ENCODE measurements around the gene LSAMP.
"Not testable (repeated sequence)": the region's sequence is repeated elsewhere in the genome, so short reads cannot be mapped to it uniquely, and the experiment has no call there.

The LSAMP gene

DNA sequence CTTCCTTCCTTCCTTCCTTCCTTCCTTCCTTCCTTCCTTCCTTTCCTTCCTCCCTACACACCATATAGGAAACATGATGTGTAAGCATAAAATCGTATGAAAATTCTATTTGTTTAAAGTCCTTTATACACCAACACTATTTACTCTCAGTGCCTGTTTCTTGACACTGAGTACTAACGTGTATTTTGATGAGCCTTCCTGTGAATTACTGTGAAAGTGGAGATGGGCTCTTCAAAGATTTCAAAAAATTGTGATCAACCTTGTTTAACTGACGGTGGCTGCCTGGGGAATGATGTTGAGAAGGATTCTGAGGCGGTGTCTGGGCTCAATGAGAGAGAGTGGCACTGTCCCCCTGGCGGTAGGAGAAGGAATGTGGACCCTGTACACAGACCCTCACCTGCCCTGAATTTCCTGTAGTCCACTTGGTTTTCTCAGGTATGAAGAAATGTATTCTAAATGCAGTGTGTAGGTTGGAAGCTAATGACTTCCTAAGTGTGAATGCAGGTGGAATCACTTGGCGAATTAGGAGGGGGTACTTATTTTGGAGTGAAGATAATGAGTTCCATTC is 584.0 kb downstream of the LSAMP start:
- DNase-seq = no peak

DNA sequence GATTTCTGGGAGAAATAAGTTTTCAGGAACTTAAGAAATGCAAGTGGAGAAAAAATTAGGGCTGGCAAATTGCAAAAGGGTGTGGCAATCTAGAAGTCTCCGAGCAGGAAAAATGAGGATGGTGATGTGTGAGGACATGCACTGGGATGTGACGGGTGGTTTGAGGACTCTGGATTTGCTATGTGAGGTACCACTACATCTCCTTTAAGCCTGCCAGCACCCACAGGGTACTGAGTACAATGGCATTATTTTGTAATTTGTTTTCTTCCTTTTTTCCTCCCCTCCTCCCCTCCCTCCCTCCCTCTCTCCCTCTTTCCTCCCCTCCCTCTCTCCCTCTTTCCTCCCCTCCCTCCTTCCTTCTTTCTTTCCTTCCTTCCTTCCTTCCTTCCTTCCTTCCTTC is 584.5 kb downstream of the LSAMP start:
- no peak for DNase-seq

DNA sequence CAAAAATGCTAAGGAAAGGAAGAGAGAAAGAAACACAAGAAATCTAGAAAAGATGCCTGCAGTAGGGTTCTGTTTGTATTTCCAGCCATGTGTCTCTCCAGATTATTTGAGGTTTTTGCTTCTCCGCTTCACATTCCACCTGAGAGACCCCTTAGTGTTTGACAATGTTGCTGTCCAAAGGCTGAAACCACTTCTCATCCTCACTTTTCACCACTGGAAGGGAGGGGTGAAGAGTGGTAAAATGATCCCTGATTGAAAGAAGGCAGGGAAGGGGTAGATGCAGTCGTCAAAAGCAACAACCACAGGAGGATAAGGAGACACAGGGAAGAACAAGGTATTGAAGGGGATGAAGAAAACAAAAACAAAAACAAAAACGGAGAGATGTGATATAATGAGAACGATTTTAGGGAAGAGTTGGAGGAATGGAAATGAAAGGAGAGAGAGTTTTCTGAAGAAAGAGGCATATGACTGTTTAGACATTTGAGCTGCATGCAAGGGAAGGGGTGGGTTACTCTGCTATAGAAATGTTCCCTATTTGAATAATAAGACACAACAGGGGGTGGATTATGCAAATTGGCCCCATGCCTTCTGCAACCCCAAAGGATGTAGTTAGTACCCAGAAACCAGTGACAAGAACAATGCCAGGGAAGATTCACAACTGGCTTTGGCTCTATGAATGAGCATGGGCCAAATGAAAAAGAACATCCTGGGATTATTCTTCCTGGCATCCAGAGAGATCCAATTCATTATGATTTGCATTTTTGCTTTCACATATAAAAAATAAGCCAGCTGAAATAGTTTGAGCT is 586.1 kb downstream of the LSAMP start:
- DNase-seq = no peak

DNA sequence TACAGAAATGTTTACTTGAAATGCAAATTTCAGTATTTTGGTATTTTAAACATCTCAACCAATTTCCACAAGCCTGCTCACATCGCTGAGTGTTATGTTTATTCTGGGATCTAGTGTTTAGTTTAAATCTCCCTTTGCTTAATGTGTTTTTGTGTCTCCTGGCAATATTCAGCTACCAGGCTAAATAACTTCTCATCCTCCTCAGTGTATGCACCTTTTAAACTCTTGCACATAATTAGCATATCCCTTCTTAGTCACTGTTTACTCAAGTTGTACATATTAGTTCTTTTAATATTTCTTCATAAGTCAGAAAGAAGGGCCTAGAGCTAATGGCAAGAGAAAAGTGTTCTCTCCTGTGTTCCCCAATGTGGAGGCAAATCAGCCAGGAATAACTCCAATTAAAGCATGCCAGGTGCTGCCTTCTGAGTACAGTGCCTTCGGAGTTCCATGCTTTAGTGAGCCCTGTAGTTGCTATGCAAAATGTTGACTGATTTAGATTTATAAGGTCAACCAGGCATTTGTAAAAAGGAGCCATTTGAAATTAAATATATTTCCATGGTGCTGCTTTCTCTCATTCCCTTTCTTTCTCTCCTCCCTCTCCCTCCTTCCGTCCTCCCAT is 587.7 kb downstream of the LSAMP start:
- no peak for DNase-seq

DNA sequence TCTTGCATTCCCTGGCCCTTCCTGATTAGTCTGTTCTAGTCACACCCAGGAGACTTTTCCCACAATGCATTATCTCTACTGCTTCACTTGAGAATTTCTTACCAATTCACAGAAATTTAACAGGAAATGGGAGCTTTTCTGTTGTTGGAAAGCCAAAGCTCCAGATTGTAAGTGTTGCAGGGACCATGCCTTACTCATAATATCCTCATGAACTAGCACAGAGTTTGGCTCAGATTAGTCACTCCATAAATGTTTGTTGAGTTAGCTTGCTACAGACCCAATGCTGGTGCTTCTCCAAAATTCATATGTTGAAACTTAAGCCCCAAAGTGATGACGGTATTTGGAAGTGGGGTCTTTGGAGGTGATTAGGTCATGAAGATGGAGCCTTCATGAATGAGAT is 589.4 kb downstream of the LSAMP start:
- DNase-seq = no peak

DNA sequence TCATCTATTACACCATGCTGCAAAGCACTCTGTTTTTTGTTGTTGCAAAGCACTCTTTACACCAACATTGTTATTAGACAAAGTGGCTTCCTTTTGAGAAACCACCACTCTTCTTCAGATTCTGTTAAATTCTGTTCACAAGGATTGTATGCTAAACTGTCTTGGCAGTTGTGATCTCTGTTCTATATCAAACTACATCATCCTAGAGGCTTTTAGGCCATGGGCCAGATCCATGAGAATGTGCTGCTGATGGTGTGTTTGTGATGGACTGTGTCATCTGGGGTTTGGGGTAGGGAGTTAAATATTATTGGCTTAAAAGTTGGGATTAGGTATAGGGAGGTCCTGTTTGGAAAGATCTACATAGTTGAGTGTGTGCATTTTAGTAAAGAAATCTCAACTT is 592.2 kb downstream of the LSAMP start:
- DNase-seq = no peak

DNA sequence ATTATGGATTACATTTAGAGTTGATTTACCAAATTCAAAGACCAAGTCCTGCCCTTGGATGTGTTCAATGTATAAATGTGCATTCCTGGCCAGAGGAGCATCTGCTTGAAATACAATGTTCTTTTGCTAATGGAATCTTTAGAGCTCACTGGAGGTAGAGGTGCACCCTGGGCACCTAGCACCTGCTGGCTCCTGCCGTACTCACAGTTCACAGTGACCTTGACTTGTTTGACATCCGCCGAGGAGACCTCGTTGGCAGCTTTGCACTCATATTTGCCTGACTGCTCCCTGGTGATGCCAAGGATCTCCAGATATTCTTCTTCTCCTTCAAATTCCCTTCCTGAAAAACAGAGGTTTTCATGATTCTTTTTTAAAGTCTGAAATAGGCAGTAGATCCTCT is 593.0 kb downstream of the LSAMP start:
- DNase-seq = no peak

DNA sequence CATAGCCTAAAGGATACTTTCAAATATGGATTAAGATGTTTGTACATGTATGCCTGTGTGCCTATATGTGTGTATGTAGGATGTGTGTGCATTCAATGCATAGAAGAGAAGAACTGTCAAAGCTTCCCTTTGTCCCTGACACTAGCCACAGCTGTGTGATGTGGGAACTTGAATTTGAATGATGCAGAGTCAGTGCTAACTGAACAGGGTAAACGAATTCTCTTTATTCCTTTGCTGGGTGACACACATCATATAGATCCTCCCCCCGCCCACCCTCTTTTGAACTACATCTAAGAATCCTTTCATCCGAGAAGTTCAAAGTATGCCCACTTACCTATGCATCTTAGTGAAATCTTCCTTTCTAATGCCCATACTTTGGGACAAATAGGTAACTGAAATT is 593.7 kb downstream of the LSAMP start:
- no peak for DNase-seq

DNA sequence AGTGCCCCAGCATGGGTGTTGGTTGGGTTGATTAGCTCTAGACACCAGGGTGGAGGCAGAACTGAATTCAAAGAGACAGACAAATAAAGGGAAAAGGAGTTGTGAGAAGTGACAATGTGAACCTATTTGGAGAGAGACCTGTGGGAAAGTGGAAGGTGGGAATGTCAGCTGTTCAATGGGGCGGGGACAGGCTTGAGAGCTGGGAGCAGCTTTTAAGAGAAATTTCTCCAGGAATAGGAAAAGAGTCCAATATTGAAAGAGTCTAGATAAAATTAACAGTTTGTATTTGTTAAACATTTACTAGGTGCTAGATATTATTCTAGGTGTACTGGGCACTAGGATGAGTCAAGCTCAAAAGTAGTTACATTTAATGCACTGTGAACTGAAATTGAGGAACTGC is 596.6 kb downstream of the LSAMP start:
- DNase-seq = no peak

DNA sequence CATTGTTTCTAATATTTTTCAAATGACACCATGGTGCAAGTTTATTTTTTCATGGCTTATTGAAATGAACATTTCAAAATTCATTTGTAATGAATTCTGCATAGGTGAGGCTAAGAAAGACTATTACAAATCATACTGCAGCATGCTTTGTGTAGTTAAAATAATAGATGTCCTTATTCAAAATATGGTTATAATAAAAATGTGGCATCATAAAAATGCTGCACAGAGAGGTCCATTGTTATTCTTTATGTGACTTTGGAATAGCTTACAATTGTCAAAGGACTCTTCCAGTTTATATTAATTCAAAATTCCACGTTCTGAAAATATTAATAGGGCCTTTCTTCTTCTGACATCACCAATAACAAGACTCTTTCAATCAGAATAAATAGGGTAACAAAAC is 599.3 kb downstream of the LSAMP start:
- no peak for DNase-seq

DNA sequence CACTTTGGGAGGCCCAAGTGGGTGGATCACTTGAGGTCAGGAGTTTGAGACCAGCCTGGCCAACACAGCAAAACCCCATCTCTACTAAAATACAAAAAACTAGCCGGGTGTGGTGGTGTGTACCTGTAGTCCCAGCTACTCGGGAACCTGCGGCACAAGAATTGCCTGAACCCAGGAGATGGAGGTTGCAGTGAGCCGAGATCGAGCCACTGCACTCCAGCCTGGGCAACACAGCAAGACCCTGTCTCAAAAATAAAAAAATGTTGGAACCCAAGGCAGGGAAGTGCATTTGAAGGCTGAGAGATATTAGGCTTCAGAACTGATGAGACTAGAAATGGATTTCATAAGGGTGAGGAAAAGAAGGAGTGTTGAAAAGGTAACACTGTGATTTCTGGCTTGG is 600.6 kb downstream of the LSAMP start:
- DNase-seq = not testable (repeated sequence)

DNA sequence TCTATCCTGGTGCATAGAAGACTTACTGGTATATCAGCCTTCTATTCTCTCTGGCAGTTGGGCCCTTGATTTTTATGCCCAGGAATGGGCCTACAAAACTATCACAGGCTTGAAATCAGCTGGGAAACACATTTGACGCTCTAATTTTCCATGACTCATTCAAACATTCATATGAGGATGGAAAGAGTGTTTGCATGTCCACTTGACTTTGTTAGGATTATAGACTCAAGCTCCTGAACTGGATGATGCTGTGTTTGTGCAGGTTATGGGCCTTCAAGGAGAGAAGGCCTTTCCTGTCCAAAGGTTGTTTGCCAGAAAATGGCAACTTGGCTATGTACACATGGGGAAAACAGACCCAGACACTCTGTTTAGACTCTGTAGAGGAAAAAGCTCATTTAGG is 602.1 kb downstream of the LSAMP start:
- no peak for DNase-seq

DNA sequence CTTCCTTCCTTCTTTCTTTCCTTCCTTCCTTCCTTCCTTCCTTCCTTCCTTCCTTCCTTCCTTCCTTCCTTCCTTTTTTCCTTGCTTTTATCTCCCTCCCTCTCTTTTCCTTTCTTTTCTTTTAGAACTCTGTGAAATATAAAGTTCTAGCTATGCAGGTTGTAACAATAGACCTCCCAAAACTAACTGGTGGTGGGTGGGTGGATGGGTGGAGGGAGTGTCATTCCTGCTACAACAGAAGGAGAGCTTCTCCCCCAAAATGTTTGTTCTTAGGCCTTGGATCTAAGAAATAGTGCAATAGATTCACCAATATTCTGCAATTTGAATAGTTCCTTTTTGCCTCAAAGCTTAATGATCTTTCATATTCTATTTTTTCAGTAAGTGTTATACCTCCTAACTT is 606.0 kb downstream of the LSAMP start:
- DNase-seq = no peak

DNA sequence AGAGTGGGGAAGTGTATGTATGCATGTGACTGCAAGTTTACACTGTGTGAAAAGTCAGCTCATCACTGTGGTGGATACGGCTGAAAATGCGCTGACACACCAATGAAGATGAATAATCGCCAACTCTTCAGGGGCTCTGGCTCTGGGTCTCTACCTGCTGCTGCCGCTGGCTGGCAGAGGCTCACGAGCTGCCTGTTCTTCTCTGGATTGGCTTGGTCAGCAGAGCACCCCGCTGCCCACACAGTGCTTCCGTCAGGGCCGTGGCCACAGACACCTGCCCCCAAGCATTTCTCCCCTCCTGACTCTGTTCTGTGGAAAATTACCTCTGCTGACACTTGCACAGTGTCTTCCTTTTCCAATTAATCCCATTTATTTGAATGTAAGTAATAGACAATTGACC is 606.5 kb downstream of the LSAMP start:
- no peak for DNase-seq

DNA sequence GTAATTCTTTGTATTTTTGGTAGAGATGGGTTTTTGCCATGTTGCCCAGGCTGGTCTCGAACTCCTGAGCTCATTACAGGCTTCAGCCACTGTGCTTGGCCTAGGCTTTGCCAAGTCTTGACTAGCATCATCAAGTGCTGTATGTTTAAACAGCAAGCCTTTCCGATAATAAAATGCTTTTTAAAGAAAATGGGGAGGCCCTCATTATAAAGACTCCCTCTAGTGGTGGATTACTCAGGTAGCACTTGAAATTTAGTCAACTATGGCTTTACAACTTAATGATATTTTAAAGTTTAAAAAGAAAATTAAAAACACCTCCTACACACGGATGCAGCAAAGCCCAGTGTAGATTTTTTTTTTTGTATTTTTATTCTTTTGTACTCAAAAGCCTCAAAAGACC is 608.3 kb downstream of the LSAMP start:
- DNase-seq = no peak

DNA sequence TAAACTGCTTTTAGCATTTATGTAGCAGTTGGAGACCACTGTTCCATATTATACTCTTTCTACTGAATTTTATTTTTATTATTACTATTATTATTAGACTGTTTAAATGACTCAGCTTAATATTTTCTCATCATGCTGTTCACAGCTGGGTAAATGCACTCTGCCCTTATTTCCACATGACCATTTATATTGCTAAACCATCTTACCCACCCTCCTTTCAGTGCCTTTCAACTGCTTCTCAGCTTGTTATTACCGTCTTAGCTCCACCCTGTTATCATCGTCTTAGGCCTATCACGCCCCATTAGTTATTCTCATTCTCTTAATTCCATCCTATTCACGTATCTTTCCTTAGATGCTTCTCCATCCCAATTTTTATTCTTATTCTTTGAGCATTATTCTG is 609.3 kb downstream of the LSAMP start:
- DNase-seq = no peak

DNA sequence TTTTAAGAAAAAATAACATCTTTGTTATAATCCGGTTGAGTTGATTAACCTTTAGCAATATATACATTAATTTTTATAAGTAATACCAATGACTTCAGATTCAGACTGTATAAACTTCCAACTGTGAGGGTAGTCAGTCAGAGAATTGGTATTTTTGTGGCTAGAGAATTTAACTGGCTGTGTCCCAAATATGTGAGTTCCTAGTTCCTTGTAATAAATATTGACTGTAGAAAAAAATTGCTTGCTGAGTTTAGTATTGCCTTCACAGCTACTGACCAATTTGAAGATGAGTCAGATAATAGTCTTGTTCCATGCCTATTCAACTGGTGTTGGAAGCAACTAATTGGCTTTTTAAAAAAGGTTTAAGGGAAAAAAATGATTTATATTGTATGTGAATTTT is 611.2 kb downstream of the LSAMP start:
- no peak for DNase-seq

DNA sequence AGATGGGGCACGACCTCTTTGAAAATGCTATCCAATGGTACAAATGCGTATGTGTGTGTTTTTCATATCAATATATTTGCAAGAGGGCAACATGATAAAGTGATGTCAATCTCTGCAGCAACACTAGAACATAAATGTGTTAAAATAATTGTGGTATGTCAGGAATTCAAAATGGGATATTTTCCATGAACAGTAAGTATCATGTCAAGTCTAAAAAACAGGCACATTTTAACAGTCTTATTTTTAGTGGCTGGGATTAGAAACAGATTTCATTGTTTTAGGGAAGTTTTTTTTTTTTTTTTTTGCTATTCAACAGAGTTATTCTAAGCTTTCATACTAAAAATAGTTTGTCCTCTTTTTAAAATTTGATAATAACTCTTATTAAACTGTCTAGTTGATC is 612.2 kb downstream of the LSAMP start:
- DNase-seq = no peak

DNA sequence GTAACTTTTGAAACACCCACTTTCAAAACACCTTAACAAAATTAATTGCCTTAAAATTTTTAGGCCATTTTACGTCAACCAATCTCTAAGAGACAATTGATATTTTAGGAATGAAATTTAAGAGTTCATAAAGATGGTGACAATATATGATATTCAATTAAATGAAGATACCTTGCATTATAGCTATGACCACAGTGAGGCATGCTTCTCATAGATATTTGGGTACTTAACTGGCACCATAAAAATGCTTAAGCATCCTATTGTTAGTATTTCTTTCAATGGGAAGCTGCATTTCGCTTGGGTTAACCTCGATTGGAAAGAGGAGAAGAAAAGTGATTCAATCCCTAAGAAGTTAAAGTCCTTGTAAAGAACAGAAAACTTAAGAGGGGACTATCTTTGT is 613.0 kb downstream of the LSAMP start:
- DNase-seq = no peak

DNA sequence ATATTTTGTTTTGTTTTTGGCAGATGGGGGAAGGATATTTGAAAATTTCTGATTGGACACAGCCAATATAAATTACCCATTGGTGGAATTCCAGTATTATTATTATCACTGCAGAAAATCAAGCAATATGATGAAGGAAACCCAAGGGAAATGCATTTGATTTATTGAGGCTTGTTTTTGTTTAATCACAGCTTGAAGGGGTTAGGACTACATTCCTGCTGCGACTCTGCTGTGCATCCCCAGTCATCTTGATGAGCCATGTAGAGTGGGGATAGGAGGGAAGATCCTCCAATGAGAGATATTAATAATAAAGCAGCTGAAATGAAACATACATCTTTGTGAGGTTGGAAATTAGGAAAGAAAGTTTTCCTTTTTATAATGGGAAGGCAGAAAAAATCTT is 613.4 kb downstream of the LSAMP start:
- no peak for DNase-seq

DNA sequence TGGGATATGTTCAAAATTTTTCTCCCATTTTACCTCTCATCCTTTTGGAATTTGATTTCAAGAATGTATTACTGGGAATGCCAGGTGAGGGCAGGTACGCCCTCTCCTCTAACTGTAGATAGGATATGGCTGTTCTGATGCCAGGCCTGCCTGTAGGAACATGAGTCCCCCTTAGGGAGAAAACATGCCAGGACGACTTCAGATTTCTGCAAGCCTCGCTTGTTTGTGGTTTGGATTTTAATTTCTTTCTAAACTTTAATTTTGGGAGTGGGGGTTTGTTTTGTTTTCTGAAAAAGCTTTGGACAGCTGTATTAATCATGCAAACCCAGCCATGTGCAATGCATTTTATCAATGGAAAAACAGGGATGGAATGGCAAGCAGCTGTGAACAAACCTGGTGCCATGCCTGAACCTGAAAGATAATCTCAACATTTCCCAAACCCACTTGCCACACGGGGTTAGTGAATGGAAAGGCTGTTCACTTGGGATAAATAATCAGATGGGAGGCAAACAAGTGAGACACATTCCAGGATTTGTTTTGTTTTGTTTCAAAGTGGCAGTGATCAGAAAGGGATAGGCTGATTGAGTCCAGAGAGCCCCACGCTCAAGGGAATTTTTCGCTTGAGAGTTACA is 614.4 kb downstream of the LSAMP start:
- DNase-seq = no peak

DNA sequence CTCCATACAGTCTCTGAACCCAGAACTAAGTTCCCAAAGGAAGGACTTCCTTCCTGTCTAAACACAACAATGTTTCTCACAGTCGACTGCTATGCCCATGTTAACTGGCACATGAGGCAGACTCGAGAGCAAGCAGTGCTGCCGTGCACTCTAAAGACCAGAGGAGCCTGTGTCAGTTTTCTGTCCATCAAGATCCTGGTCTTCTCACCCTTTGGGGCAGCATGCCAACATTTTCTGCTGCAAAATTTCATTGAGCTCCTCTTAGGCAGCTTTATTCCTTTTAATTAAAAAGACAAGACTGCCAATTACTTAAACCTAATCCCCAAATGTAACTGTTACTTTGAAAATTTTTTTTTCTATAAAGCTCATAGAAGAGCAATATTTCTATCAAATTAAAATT is 616.9 kb downstream of the LSAMP start:
- no peak for DNase-seq

DNA sequence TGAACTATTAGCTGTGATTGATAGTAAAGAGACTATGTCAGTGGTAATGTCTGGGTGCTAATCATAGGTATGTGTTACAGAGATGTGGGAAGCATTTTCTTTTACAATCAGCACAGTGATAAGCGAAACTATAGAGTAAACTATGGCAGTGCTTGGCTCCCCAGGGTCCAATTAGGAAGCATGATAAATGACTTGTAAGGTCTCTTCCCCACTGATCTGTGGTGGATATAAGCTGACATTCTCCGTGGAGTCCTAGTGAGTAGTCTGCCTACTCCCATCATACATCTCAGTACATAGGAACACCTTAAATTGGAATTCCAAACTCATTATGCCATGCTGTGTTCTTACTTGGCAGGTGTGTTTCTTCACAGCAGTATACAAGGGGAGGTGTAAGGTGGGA is 617.8 kb downstream of the LSAMP start:
- no peak for DNase-seq

DNA sequence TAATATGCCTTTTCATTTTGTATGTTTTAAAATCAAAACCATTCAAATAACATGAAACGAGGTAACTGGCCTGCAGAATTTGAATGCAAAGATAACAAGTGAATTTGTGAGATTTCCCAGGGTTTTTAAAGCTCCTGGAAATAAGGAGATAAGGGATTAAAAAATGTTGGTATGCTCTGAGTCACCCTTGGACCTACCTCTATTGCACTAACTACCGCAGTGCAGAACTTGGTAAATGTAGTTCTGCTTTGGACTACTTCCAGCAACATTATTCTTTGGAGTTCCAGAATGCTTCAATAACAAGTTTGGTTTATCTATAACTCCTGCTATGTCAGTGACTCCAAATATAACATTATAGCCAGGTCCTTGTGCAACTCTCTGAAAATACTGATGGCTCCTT is 620.2 kb downstream of the LSAMP start:
- no peak for DNase-seq
